ENCODE results near the gene TMEM233. TPM values are rescaled to one million over a fixed set of nuclear protein-coding genes. Genes with fewer than 3 reads are reported as not detected.
"Not testable (repeated sequence)": the region's sequence is repeated elsewhere in the genome, so short reads cannot be mapped to it uniquely, and the experiment has no call there.

TMEM233 gene
- polyA plus RNA-seq, 3 donors = 0.14 to 1.5 (median 0.64) TPM

GRCh38 chr12:119601877-119602733 lies 8.5 kb downstream of the TMEM233 start:
- H3K27ac ChIP-seq (ENCODE audit: low read depth, low read length) = no peak overlapping the region
- WGBS, 3 donors = 57 to 82% (median 66%) methylated on average over 7 of the region's 7 CpGs

DNA sequence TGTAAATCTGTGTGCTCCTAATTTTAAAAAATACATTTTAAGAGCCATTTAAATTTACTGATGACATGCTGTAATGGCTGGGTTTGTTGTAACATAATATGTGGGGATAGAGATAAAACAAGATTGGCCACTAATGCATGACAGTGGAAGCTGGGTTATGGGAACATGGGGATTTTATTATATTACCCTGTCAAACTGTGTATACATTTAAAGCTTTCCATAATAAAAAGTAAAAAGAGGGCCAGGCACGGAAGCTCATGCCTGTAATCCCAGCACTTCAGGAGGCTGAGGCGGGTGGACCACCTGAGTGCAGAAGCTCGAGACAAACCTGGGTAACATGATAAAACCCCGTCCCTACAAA lies 9.1 kb downstream of the TMEM233 start:
- H3K27ac ChIP-seq (ENCODE audit: low read depth, low read length) = no peak overlapping the region
- WGBS, 3 donors = 82 to 86% (median 86%) methylated on average over 4 of the region's 4 CpGs

DNA sequence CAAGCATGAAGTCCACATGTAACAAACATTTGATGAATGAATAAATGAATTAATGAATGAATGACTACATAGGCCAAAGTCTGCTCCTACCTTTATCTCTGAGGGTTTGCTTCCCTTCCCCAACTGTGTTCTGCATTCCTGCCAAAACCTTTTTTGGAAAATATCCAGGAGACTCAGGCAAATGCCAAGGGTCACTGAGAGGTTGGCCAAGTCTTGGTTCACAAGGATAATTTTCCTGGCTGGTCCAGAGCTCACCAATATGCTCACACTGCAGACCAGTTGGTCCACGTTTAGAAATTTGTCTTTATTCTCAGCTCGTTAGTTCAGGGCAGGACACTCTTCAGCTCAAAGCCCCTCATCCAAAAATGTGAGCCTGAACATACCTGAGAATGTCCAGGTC lies 10.2 kb downstream of the TMEM233 start:
- WGBS, 3 donors = 31 to 37% (median 33%) methylated on average over 2 of the region's 2 CpGs
- no peak overlapping the region for H3K27ac ChIP-seq (ENCODE audit: low read depth, low read length)

- 60 to 79% (median 76%) methylated on average over 3 of the region's 3 CpGs for WGBS, 3 donors
- no peak overlapping the region for H3K27ac ChIP-seq (ENCODE audit: low read depth, low read length)
Observed at GRCh38 chr12:119609358-119609757, 15.8 kb downstream of the TMEM233 start.

DNA sequence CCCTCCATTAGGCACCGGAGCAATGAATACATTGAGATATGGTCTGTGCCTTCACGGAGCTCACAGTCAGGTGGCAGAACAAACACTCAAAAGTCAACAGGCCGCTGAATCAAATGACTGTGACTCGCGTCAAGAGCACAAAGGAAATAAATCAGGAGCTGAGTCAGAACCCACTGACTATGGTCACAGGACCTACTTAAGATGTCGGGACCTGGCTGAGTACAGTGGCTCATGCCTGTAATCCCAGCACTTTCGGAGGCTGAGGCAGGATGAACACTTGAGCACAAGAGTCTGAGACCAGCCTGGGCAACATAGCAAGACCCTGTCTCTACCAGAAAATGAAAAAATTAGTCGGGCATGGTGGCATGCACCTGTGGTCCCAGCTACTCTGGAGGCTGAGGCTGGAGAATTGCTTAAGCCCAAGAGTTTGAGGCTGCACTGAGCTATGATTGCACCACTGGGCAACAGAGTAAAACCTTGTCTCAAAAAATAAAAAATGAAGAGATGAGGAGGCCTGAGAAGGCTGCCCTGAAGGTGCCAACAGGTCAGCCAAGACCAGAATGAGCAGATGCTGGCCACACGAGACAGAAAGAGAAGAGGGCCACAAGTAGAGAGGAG lies 19.9 kb downstream of the TMEM233 start:
- 46 to 88% (median 87%) methylated on average over 9 of the region's 9 CpGs for WGBS, 3 donors
- H3K27ac ChIP-seq (ENCODE audit: low read depth, low read length) = no peak overlapping the region

GRCh38 chr12:119614705-119615104 lies 21.1 kb downstream of the TMEM233 start:
- no peak overlapping the region for H3K27ac ChIP-seq (ENCODE audit: low read depth, low read length)

DNA sequence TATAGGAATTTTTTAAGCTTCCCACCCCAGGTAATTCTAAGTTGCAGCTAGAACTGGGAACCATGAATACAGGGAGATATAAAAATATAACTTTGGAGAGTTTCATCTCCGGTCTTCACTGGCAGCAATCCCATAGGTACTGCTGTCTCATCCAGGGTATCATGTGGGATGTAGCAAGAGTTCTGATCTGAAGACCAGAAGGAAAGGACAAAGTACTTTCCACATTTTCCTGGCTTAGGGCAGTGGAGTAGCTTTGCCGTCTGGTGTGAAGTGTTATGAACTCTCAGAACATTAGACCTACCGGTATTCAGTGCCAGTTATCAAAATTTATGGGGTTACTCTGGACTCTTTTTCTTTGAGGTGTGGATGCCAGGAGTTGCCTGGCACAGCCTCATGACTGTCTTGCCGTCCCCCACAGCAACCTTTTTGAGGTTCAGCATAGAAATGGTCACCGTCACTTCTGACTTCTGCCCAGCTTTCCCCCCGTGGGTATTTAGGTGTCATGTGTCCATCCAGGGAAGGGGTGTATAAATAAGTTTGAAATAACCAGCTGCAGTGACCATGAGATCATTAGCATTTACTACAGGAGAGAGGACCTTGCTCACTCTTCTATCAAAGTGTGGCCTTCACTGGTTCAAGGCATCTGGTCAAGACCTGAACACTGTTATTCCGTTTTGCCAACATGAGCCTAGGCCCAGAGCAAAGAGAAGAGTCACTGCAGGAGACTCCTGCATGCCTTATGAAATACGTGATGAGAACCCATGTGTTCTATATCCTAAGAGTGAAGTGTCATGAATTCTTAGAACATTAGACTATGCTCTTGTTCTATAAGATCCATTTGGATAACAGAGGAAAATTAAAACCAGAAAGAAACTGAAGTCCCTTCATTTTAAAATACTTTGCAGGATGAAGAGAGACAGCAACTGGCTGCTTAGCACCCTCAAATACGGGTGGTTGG lies 22.2 kb downstream of the TMEM233 start:
- 74 to 79% (median 78%) methylated on average over 9 of the region's 9 CpGs for WGBS, 3 donors

DNA sequence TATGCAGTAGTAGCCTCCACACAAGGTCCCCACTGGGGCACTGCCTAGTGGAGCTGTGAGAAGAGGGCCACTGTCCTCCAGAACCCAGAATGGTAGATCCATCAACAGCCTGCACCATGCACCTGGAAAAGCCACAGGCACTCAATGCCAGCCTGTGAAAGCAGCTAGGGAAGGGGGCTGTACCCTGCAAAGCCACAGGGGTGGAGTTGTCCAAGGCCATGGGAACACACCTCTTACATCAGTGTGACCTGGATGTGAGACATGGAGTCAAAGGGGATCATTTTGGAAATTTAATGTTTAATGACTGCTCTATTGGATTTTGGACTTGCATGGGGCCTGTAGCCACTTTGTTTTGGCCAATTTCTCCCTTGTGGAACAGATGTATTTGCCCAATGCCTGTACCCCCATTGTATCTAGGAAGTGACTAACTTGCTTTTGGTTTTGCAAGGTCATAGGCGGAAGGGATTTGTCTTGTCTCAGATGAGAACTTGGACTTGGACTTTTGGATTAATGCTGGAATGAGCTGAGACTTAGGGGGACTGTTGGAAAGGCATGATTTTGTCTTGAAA lies 24.8 kb downstream of the TMEM233 start:
- H3K27ac ChIP-seq (ENCODE audit: low read depth, low read length) = not testable (repeated sequence)
- 83 to 100% (median 97%) methylated on average over 1 of the region's 1 CpG for WGBS, 3 donors

More for the DNA sequence above, 22.2 kb downstream of the TMEM233 start:
- H3K27ac ChIP-seq (ENCODE audit: low read depth, low read length) = no peak overlapping the region

GRCh38 chr12:119620490-119620889 lies 26.9 kb downstream of the TMEM233 start:
- H3K27ac ChIP-seq (ENCODE audit: low read depth, low read length) = no peak overlapping the region
- WGBS, 3 donors = 23 to 55% (median 32%) methylated on average over 1 of the region's 1 CpG

DNA sequence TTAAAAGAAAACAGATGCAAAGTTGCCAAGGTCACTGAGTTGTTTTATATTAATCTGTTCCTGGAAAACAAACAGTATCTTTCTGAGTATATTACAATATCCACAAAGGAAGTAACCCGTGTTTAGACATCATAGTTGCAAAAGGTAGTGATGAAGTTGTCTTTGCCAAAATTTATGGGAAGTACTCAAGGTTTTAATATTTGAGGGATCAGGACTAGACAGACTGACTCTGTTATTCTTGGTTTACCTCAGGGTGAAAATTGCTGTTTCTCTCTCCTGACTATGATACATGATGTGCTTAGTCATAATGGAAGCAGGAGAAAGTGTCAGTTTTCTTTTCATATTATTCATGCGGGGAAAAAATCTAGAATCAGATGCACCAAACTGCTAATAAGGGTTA lies 28.3 kb downstream of the TMEM233 start:
- no peak overlapping the region for H3K27ac ChIP-seq (ENCODE audit: low read depth, low read length)
- WGBS, 3 donors = 34 to 40% (median 39%) methylated on average over 2 of the region's 2 CpGs

DNA sequence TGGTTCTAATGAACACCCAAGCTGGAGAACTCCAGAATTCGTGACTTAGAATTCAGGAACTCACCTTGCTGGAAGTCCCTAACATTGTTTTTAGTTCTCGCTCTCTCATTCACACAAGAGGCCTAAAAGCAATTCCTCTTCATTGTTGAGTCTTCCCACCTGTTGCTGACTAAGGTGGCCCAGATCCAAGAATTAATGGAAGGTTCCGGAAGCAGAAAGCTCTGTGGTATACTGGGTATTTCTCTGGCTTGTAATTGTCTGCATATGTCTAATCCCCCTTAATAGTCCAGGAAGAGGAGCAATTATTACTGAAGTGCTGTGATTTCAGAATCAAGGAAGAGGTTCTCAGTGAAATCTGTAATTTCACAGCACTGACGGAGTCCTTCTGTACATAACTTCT lies 31.4 kb downstream of the TMEM233 start:
- H3K27ac ChIP-seq (ENCODE audit: low read depth, low read length) = no peak overlapping the region
- 60 to 77% (median 61%) methylated on average over 4 of the region's 4 CpGs for WGBS, 3 donors

DNA sequence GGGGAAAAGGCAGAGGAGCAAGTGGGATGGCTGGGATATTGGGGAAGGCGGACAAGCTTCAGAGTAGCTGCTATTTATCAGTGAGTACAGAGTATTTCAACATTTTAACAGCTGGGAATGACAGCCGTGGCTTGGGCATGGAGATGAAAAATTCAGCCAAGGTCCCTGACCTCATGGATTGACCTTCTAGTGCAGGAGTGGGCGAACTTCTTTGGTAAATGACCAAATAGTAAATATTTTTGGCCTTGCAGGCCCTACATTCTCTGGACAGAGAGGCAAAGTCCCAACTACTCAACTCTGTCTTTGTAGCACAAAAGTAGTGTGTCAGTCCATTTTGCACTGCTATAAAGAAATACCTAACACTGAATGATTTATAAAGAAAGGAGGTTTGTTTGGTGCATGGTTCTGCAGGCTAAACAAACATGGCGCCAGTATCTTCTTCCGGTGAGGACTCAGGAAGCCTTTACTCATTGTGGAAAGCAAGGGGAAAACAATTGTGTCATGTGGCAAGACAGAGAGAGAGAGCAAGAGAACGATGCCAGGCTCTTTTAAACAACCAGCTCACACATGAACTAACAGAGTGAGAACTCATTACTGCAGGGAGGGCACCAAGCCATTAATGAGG lies 33.6 kb downstream of the TMEM233 start:
- 65 to 84% (median 71%) methylated on average over 6 of the region's 6 CpGs for WGBS, 3 donors
- no peak overlapping the region for H3K27ac ChIP-seq (ENCODE audit: low read depth, low read length)

DNA sequence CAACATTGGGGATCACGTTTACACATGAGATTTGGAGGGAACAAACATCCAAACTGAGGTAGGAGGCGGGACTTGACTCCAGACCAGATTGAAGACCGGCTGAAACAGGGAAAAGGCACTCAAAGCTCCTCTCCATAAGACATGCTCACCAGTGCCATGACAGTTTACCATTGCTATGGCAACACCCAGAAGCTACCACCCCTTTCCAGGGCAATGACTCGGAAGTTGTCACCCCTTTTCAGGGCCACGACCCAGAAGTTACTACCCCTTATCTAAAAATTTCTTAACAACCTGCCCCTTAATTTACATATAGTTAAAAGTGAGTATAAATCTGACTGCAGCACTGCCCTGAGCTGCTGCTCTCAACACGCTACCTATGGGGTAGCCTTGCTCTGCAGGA lies 34.1 kb downstream of the TMEM233 start:
- no peak overlapping the region for H3K27ac ChIP-seq (ENCODE audit: low read depth, low read length)
- 77 to 86% (median 85%) methylated on average over 6 of the region's 6 CpGs for WGBS, 3 donors

DNA sequence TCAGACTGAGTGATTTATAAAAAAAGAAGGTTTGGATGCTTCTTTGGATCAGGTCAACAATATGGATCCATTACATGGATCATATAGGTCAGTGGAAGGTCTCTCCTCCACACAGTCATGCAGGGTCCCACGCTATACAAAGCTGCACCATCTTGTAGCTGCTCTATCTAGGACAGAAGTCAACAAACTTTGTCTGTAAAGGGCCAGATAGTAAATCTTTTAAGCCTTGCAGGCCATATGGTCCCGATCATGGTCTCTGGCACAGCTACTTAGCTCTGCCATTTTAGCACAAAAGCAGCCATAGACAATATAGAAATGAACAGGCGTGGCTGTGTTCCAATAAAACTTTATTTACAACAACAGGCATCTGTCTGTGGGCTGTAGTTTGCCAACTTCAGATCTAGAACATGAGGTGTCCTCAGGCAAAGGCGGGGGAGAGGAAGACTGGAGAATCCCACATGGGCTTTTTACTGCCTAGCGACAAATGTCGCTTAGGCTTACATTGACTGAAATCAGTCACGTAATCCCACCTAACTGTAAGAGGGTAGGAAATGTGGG lies 36.7 kb downstream of the TMEM233 start:
- 84 to 94% (median 90%) methylated on average over 7 of the region's 7 CpGs for WGBS, 3 donors
- no peak overlapping the region for H3K27ac ChIP-seq (ENCODE audit: low read depth, low read length)

GRCh38 chr12:119630962-119631550 lies 37.5 kb downstream of the TMEM233 start:
- no peak overlapping the region for H3K27ac ChIP-seq (ENCODE audit: low read depth, low read length)
- 52 to 86% (median 52%) methylated on average over 1 of the region's 1 CpG for WGBS, 3 donors

DNA sequence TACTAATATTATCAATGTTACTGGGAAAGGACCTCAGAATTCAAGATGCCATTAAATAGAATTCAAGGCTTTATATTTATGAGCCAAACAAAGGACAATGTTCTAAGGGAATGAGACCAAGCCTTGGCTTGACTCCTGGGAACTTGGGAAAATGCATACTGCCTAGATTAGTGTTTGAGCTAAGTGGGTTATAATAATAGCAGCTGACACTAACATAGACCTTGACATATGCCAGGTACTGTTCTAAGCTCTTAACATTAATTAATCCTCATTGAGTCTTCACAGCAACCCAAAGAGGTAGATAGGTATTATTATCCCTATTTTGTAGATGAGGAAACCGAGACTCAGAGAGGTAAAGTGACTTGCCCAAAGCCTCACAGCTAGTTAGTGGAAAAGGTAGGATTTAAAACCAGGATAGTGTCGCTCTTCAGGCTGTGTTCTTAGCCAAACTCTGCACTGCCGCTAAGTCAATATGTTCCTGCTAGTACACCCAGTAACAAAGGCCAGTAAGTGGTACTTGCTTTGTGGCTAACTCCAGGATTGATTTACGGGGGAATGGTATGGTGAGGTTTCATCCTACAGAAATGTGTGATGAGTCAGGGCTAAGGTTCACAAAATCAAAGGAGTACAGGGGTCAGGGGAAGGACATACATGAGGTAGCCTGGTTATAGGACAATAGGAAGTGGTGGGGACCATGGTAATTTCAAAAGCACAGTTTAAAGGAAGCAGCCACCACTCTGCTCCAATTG lies 38.5 kb downstream of the TMEM233 start:
- WGBS, 3 donors = 87 to 88% (median 88%) methylated on average over 4 of the region's 4 CpGs
- no peak overlapping the region for H3K27ac ChIP-seq (ENCODE audit: low read depth, low read length)

DNA sequence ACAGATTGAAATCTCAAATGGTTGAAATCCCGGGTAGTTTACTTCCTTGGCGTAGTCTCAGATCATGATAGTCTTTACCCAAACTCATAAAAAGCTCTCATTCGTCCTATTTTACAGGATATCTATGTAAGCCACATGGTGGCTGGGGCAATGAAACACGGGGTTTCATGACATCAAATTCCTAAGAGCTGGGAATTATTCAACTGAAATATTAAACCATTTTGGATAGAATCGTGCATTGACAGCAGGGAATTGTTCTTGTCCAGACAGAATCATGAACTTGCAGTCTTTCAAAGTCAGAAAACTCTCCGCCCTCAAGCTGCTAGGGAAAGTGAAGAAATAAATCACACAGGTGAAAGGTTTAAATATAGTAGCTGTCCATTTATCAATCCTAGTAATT lies 41.2 kb downstream of the TMEM233 start:
- WGBS, 3 donors = 30 to 53% (median 34%) methylated on average over 6 of the region's 6 CpGs
- no peak overlapping the region for H3K27ac ChIP-seq (ENCODE audit: low read depth, low read length)
